HG03097 (cell line): ENCODE results near the gene SUV39H1.
A peak's percentile ranks its signal among the peaks of the same experiment; 100 is the strongest.
"Not testable (repeated sequence)": the region's sequence is repeated elsewhere in the genome, so short reads cannot be mapped to it uniquely, and the experiment has no call there.

ENCODE experiments used
- ATAC-seq: cut with Tn5 transposase; IDR thresholded peaks from one replicate; pipeline ENCODE4 v1.9.1; 2021; ENCODE audit not compliant: unreplicated experiment, low FRiP score

Gene SUV39H1, protein sequence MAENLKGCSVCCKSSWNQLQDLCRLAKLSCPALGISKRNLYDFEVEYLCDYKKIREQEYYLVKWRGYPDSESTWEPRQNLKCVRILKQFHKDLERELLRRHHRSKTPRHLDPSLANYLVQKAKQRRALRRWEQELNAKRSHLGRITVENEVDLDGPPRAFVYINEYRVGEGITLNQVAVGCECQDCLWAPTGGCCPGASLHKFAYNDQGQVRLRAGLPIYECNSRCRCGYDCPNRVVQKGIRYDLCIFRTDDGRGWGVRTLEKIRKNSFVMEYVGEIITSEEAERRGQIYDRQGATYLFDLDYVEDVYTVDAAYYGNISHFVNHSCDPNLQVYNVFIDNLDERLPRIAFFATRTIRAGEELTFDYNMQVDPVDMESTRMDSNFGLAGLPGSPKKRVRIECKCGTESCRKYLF

DNA sequence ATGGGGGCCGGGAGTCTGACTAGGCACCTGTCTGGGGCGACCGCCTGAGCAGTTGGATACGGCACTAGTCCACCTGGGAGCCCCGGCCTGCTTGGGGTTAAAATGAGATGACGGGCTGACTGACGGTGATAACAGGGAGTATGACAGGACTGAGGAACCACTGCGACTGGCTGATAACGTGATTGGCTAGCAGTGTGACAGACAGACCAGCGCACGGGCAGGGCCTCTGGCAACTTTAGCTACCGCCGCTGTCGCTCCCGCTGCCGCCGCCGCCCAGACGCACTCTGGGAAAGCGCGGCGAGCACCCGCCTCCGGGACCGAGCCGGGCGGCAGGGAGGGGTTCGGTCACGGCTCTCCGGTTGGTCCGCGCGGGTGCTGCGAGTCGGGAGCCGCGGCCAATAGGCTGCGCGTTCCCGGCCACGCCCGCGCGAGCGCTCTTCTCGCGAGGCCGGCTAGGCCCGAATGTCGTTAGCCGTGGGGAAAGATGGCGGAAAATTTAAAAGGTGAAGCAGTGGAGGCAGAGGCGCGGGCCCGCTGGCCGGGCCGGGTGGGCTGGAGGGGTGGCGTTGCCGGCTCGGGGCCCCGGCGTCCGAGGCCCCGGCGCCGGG, at the start of gene SUV39H1:
Gene SUV39H1, plus strand, starts transcription at position 434 of the 608 bp plus-strand sequence. Its CDS starts 51 bp downstream, at position 485.
- ATAC-seq: peak; percentile 77

DNA sequence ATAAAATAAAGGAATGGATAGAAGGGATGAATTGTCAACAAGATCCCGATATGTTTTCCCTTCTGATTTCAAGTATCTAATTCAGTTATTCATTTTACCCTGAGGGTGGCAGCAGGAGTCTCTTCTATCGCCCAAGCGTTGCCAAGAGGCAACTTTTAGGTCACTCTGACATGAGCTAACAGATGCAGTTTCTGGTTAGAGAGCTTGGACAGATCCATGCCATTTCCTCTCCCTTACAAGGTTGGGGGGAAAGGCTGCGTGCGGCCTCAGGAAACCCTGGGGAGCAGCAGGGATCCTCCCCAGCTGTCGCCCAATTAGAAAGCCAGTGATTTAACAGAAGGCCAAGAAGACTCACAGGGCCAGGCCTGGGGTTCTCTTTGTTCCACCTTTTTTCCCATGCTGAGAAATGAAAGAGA, 48.2 kb upstream of the SUV39H1 start:
- ATAC-seq: no peak

DNA sequence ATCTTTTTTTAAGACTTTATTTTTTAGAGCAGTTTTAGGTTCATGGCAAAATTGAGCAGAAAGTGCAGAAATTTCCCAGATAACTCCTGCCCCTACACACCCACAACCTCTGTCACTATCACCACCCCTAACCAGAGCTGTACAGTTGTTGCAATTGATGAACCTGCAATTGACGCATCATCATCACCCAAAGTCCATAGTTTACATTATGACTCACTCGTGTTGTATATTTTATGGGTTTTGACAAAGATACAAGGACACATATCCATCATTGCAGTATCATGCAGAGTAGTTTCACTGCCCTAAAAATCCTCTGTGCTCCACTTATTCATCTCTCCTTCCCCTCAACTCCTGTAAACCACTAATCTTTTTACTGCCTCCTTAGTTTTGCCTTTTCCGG, 47.4 kb upstream of the SUV39H1 start:
- no peak for ATAC-seq

DNA sequence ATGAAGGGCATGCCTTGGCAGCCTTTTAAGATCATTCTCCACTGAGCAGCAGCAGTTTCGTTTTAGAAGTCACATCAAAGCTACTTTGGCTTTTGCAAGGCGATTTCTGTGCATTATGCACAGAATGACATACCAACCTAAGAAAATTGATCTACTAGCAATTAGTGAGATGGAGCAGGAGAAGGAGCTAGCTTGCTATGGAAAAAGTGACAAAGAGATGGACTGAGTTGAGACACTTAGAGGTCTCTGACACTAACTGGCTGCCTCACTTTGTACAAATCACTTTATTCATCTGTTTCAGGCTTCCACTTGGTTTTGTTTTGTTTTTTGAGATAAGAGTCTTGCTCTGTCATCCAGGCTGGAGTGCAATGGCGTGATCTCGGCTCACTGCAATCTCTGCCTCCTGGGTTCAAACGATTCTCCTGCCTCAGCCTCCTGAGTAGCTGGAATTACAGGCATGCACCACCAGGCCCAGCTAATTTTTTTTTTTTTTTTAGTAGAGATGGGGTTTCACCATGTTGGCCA, 44.4 kb upstream of the SUV39H1 start:
- not testable (repeated sequence) for ATAC-seq

DNA sequence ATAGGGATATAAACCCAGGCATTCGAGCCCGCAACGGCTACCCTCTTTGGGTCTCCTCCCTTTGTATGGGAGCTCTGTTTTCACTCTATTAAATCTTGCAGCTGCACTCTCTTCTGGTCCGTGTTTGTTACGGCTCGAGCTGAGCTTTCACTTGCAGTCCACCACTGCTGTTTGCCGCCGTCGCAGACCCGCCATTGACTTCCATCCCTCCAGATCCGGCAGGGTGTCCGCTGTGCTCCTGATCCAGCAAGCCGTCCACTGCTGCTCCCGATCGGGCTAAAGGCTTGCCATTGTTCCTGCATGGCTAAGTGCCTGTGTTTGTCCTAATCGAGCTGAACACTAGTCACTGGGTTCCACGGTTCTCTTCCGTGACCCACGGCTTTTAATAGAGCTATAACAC, 41.8 kb upstream of the SUV39H1 start:
- not testable (repeated sequence) for ATAC-seq

DNA sequence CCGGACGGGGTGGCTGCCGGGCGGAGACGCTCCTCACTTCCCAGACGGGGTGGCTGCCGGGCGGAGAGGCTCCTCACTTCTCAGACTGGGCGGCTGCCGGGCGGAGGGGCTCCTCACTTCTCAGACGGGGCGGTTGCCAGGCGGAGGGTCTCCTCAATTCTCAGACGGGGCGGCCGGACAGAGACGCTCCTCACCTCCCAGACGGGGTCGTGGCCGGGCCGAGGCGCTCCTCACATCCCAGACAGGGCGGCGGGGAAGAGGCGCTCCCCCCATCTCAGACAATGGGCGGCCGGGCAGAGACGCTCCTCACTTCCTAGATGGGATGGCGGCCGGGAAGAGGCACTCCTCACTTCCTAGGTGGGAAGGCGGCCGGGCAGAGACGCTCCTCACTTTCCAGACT, 36.8 kb upstream of the SUV39H1 start:
- ATAC-seq: not testable (repeated sequence)

DNA sequence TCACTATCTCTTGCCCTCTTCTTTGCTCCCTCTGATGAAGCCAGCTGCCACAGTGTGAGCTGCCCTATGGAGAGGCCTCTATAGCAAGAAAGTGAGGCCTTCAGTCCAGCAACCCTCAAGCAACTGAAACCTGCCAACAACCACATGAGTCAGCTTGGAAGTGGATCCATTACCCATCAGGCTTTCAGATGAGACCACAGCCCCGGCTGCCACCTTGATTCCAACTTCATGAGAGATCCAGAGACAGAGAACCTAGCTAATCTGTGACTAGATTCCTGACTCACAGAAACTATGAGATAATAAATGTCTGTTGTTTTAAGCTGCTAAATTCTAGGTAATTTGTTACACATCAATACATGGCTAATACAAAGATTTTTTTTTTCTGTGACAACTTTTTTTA, 33.3 kb upstream of the SUV39H1 start:
- ATAC-seq: no peak

DNA sequence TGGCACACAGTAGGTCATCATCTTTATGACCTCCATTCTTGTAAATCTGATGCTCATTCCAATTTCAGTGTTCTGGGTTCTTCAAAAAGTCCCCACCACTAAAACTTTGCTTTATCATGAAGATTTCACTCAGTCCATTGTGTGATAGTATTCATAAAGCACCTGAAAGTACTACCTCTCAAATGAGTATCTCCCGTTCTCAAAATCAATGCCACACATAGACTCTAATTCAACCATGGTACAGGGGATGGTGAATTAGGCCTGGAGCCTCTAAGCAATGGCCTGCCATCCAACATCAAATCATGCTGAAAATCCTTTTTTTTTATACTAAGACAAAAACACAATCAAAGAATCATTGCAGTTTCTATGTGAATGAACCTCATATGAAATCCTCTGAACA, 32.4 kb upstream of the SUV39H1 start:
- ATAC-seq: no peak

DNA sequence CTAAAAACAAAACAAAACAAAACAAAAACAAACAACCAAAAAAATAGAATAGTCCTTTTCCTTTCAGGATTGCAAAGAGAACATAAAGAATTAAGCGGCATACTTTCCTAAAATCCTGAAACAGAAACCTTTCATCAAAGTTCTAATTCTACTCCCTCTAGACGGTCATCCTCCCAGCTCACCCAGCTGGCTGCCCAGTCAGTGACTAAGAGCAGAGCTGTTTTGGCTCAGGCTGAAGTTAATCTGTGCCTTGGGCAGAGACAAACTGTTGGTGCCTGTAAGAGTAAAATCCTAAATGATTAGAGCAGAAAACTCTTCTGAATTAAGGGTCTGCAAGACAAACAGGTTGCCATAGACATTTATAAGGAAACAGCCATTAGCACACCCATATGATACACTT, 30.5 kb upstream of the SUV39H1 start:
- ATAC-seq: no peak

DNA sequence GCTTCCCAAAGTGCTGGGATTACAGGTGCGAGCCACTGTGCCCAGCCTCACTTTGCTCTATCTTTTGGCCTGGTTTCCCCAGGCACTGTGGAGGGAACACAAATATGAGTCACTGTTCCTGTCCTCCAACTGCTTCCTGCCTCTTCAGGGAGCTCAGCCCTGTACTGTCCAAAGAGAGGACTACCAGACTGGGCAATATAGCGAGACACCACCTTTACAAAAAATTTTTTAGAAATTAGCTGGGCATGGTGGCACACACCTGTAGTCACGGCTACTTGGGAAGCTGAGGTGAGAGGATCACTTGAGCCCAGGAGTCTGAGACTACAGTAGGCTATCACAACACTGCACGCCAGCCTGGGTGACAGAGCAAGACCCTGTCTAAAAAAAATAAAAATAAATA, 29.9 kb upstream of the SUV39H1 start:
- ATAC-seq: no peak

DNA sequence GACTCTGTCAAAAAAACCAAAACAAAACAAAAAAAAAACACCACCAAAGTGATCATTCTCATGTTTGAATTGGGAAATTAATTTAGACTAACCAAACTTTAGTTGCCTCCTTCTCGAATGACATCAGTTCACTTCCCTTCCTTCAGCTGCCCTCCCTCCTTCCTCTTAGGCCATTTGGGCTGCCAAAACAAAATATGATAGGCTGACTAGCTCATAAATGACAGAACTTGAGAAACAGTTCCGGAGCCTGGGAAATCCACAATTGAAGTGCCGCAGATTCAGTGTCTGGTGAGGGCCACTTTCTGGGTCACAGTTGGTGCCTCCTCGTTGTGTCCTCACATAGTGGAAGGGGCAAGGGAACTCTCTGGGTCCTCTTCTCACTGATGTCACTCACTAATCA, 29.0 kb upstream of the SUV39H1 start:
- no peak for ATAC-seq

DNA sequence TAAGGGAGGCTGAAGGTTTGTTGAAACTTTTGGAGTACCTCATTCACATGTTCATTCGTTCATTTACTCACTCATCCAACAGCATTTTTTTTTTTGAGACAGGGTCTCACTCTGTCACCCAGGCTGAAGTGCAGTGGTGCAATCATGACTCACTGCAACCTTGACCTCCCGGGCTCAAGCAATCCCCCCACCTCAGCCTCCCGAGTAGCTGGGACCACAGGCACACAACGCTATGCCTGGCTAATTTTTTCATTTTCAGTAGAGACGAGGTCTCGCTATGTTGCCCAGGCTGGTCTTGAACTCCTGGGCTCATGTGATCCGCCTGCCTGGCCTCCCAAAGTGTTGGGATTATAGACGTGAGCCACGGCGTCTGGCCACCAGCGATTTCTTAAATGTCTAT, 28.3 kb upstream of the SUV39H1 start:
- ATAC-seq: not testable (repeated sequence)

DNA sequence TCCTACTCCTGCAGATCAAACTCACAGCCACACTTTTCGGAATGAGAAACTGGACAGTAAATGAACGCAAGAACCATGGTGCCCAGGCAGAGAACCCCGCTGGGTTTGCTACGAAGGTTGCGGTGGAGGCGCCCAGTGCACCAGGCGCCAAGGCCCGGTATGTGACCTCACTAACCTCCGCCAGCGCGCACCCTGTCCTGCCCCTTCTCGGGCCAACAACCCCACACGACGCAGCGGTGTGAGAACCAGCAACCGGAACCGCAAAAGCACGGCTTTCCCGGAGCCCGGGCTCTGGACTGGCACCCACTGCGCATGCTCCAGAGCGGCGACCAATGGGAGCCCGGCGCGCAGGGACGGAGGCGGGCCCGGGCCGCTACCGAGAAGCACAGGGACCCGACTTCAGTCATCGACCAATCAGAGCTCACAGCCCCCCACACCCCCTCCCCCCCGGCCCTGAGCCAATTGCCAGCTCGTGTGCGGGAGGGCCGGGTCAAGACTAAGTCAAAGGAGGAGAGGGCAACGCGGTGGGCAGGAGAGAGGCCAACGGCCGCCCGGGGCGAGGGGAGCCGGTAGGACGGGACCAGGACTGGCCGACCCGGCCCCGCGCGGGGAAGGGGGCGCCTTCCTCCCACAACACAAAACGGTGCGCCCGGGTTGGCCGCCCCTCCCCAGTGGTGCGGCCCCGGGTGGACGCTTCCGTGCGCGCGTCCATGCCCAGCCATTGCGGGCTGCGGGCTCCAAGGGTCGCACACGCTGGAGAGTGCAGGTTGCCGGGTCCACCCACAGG, 20.2 kb upstream of the SUV39H1 start:
- ATAC-seq: peak; percentile 83

DNA sequence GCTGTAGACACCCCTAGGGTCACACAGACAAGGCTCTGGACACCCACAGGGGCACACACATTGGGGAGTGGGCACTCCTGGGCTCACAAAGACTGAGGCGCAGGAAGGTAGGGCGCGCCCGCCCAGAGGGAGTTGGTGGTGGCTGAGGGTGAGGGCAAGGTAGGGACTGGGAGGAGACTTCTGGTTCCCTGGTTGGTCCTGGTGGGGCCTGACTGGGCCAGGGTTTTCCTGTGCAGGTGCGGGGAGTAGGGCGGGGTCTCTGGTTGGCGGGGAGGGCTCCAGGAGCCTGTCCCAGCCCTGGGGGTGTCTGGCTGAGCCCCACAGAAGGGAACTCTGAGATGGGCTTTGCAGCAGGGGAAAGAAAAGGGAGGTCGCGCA, 19.7 kb upstream of the SUV39H1 start:
- ATAC-seq: peak; percentile 6

DNA sequence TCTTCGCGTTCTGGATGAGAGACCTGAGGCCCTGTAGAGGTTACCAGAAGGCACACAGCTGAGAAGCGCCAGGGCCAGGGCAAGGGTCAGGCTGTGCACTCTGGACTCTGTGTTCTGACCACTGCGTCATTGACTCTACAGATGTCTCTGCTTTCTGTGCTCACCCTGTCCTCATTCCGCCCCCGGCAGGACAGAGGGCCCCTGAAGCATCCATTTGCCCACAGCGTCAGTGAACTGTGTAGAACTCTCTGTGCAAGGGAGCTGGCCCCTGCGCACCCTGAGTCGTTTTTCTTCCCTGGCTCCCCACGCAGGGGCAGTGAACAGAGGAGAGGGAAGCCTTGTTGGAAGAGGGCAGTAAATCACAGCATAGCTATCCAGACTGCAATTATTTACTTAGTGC, 19.0 kb upstream of the SUV39H1 start:
- ATAC-seq: no peak

DNA sequence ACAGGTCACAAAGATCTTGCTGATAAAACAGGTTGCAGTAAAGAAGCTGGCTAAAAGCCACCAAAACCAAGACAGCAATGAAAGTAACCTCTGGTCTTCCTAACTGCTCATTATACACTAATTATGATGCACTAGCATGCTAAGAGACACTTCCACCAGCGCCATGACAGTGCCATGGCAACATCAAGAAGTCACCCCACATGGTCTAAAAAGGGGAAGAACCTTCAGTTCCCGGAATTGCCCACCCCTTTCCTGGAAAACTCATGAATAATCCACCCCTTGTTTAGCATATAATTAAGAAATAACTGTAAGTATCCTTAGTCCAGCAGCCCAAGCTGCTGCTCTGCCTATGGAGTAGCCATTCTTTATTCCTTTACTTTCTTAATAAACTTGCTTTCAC, 16.1 kb upstream of the SUV39H1 start:
- ATAC-seq: not testable (repeated sequence)

DNA sequence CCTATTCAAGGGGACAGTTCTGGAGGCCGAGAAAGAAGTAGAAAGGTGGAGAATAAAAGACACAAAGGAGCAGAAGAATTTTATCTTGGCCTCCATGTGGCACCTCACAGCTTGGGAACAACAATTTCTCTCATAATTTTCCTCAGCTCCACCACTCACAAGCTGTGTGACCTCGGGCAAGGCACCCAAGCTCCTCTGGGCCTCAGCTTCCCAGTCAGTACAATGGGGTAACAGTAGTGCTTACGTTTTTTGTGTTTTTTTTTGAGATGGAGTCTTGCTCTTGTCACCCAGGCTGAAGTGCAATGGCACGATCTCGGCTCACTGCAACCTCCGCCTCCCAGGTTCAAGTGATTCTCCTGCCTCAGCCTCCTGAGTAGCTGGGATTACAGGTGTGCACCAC, 15.6 kb upstream of the SUV39H1 start:
- not testable (repeated sequence) for ATAC-seq

DNA sequence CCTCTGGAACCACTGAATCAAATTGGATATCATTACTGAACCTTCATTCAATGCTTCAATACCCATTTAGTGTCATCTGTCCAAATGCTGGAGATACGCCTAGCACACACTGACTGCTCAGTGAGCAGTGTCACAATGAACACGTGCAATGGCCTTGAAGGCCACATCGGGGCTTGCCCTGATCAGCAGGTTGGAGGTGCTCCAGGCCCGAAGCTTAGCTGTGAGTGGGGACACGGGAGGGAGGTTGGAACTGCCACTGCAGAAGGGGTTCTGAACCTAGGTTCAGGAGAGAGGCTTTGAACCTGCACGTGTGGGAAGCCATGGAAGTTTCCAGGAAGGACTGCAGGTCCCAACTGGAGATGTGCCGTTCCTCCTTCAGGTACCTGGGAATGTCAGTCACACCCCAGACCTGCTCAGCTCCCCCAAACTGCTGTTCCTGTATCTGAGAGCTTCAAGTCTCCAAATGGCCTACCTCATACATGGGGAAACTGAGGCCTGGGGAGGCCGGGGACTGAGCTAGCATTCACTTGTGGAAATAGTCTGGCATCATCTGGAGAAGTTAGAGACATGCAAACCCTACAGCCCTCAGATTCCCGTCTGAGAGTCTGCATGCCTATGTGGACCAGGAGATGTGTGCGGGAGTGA, 14.9 kb upstream of the SUV39H1 start:
- ATAC-seq: no peak

DNA sequence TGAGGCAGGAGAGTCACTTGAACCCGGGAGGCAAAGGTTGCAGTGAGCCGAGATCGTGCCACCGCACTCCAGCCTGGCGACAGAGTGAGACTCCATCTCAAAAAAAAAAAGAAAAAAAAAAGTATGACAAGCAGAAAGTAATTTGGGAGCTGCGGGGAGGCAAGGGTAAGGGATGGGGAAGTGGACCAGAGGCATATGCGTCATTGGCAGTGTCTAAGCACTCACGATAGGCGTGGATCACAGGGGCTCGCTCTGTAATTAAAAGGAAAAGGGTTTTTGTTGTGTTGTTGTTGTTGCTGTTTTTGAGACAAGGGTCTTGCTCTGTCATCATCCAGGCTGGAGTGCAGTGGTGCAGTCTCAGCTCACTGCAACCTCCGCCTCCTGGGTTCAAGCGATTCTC, 13.7 kb upstream of the SUV39H1 start:
- not testable (repeated sequence) for ATAC-seq

DNA sequence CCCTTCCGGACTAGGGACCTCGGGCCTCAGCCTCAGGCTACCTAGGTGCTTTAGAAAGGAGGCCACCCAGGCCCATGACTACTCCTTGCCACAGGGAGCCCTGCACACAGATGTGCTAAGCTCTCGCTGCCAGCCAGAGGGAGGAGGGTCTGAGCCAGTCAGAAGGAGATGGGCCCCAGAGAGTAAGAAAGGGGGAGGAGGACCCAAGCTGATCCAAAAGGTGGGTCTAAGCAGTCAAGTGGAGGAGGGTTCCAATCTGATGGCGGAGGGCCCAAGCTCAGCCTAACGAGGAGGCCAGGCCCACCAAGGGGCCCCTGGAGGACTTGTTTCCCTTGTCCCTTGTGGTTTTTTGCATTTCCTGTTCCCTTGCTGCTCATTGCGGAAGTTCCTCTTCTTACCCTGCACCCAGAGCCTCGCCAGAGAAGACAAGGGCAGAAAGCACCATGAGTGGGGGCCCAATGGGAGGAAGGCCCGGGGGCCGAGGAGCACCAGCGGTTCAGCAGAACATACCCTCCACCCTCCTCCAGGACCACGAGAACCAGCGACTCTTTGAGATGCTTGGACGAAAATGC, 13.0 kb upstream of the SUV39H1 start, which contains the start of gene WAS:
Gene WAS, plus strand, starts transcription at position 389 of the 572 bp plus-strand sequence. Its CDS starts 55 bp downstream, at position 444.
- ATAC-seq: peak; percentile 58
